GM10266 (cell line): ENCODE results near the gene SLC5A2.
"Not testable (repeated sequence)": the region's sequence is repeated elsewhere in the genome, so short reads cannot be mapped to it uniquely, and the experiment has no call there.

ENCODE experiments used
- DNase-seq: peaks from one replicate; pipeline ENCODE4 v3.0.0; 2012; ENCODE audit errors: extremely low spot score
- CTCF ChIP-seq: IDR thresholded peaks from 2 replicates; pipeline ENCODE4 v1.5.1; 2012; ENCODE audit warnings: mild to moderate bottlenecking, low read depth; ENCODE audit not compliant: control insufficient read depth, insufficient read depth; ENCODE audit errors: missing control alignments

SLC5A2 gene

GRCh38 chr16:31483081-31483480 lies at the start of gene SLC5A2:
SLC5A2 (plus strand) TSS chr16:31483123; CDS start chr16:31483137, 14 bp downstream.
- TF ChIP-seq CTCF = no peak
- no peak for DNase-seq

- DNase-seq = no peak
- TF ChIP-seq CTCF = no peak
Measured at GRCh38 chr16:31435341-31436220, 47.3 kb upstream of the SLC5A2 start.

- no peak for TF ChIP-seq CTCF
- no peak for DNase-seq
Measured at GRCh38 chr16:31436221-31437045, 46.5 kb upstream of the SLC5A2 start.

- no peak for DNase-seq
- TF ChIP-seq CTCF = no peak
Measured at GRCh38 chr16:31438414-31438813, 44.5 kb upstream of the SLC5A2 start.

- DNase-seq = not testable (repeated sequence)
Measured at GRCh38 chr16:31439023-31439422, 43.9 kb upstream of the SLC5A2 start.

- TF ChIP-seq CTCF = no peak
- DNase-seq = no peak
Measured at GRCh38 chr16:31439519-31439918, 43.4 kb upstream of the SLC5A2 start.

DNA sequence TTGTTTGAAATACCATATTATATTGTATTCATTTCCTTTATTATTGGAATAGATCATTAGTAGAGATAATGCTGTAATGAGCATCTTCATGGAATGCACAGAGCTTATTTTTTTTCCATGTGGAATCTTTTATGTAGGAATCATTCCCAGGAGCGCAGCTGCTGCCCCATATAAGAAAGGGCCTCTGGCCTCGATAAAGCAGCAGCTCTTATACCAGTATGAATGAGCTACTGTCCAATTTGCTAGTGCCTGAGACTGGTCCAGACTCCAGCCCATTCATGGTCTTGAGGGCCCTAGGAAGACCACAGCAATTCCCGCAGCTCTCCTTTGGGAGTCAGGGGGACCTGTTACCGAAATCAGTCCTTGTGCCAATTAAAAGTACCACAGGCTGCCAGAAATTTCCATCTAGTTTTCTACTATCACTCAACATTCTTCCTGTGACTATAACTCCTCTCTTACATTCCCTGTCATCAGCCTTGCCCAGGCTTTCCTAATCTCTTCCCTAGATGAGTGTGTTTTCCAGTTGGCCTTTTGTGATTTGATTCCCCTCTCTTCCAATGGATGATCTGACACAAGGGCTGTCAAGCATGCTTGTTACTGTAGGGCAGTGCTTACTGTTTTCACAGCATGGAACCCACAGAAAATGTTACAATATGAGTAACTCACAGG lies 42.3 kb upstream of the SLC5A2 start:
- TF ChIP-seq CTCF = no peak
- DNase-seq = no peak
